ENCODE data around the gene ZBTB17.
"Not testable (repeated sequence)": the region's sequence is repeated elsewhere in the genome, so short reads cannot be mapped to it uniquely, and the experiment has no call there.

Gene ZBTB17

DNA sequence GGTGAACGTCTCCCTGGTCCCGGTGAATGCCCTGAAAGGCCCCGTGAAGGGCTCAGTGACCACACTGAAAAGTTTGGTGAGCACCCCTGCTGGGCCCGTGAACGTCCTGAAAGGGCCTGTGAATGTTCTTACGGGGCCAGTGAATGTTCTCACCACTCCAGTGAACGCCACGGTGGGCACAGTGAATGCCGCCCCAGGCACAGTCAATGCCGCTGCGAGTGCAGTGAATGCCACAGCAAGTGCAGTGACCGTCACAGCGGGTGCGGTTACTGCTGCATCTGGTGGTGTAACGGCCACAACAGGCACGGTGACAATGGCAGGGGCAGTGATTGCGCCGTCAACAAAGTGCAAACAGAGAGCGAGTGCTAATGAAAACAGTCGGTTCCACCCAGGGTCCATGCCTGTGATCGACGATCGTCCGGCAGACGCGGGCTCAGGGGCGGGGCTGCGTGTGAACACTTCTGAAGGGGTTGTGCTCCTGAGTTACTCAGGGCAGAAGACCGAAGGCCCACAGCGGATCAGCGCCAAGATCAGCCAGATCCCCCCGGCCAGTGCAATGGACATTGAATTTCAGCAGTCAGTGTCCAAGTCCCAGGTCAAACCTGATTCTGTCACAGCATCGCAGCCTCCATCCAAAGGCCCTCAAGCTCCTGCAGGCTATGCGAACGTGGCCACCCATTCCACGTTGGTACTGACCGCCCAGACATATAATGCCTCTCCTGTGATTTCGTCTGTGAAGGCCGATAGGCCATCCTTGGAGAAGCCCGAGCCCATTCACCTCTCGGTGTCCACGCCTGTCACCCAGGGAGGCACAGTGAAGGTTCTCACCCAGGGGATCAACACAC is 41.5 kb downstream of the ZBTB17 start:
- no peak for DNase-seq

DNA sequence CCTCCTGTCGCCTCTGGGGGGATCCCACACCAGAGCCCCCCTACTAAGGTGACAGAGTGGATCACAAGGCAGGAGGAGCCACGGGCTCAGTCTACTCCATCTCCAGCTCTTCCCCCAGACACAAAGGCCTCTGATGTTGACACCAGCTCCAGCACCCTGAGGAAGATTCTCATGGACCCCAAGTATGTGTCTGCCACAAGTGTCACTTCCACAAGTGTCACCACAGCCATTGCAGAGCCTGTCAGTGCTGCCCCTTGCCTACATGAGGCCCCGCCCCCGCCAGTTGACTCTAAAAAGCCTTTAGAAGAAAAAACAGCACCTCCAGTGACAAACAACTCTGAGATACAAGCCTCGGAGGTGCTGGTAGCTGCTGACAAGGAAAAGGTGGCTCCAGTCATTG is 42.2 kb downstream of the ZBTB17 start:
- no peak for DNase-seq

DNA sequence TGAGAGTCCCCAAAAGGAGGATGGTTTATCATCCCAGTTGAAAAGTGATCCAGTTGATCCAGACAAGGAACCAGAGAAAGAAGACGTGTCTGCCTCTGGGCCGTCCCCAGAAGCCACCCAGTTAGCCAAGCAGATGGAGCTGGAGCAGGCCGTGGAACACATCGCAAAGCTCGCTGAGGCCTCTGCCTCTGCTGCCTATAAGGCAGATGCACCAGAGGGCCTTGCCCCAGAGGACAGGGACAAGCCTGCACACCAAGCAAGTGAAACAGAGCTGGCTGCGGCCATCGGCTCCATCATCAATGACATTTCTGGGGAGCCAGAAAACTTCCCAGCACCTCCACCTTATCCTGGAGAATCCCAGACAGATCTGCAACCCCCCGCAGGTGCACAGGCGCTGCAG is 43.3 kb downstream of the ZBTB17 start:
- no peak for DNase-seq

DNA sequence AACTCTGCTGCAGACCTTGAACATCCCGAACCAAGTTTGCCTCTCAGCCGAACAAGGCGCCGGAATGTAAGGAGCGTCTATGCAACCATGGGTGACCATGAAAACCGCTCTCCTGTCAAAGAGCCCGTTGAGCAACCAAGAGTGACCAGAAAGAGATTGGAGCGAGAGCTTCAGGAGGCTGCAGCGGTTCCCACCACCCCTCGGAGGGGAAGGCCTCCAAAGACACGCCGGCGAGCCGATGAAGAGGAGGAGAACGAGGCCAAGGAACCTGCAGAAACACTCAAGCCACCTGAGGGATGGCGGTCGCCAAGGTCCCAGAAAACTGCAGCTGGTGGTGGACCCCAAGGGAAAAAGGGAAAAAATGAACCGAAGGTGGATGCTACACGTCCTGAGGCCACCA is 44.0 kb downstream of the ZBTB17 start:
- DNase-seq = no peak

DNA sequence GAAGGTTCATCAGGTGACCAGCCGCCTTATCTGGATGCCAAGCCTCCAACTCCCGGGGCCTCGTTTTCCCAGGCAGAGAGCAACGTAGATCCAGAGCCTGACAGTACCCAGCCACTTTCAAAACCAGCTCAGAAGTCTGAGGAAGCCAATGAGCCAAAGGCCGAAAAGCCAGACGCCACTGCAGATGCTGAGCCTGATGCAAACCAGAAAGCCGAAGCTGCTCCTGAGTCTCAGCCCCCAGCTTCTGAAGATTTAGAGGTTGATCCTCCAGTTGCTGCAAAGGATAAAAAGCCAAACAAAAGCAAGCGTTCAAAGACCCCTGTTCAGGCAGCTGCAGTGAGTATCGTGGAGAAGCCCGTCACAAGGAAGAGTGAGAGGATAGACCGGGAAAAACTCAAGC is 44.5 kb downstream of the ZBTB17 start:
- DNase-seq = no peak

DNA sequence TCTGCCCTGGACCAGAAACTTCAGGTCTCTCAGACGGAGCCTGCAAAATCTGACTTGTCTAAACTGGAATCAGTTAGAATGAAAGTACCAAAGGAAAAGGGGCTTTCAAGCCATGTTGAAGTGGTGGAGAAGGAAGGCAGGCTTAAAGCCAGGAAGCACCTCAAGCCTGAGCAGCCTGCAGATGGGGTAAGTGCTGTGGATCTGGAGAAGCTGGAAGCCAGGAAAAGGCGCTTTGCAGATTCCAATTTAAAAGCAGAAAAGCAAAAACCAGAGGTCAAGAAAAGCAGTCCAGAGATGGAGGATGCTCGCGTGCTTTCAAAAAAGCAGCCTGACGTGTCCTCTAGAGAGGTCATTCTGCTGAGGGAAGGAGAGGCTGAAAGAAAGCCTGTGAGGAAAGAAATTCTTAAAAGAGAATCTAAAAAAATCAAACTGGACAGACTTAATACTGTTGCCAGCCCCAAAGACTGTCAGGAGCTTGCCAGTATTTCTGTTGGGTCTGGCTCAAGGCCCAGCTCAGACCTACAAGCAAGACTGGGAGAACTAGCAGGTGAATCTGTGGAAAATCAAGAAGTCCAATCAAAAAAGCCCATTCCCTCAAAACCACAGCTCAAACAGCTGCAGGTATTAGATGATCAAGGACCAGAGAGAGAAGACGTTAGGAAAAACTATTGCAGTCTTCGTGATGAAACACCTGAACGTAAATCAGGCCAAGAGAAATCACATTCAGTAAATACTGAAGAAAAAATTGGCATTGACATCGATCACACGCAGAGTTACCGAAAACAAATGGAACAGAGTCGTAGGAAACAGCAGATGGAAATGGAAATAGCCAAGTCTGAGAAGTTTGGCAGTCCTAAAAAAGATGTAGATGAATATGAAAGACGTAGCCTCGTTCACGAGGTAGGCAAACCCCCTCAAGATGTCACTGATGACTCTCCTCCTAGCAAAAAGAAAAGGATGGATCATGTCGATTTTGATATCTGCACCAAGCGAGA is 46.6 kb downstream of the ZBTB17 start:
- DNase-seq = no peak

DNA sequence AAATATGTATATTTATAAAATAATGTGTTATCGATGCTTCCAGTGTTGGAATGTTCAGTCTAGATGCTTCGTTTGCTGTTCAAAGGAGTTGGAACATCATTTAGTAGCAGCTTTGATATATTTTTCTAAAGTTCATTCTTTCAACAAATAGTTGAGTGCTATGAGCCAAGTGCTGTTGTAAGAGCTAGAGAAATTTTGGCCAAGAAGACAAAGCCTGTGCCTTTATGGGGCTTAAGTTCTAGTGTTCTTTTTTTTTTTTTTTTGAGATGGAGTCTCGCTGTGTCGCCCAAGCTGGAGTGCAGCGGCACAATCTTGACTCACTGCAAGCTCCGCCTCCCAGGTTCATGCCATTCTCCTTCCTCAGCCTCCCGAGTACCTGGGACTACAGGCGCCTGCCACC is 49.5 kb downstream of the ZBTB17 start:
- DNase-seq = not testable (repeated sequence)

DNA sequence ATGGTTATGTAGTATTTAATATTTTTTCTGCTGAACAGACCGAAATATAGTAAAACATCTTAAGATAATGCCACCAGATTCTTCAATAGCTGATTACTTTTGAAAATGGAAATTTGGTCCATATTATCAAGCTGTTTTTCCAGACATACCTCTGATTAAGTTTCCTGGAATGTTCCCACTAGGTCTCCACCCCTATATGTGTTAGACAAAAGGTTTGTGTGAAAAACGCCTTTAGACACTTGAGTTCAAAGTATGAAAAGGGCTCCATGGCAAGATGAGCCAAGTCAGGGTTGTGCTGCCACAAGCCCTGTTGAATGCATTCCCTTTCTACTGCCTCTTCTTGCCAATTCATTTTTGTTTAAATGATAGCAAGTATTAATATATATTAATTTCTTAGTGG is 52.7 kb downstream of the ZBTB17 start:
- DNase-seq = no peak

DNA sequence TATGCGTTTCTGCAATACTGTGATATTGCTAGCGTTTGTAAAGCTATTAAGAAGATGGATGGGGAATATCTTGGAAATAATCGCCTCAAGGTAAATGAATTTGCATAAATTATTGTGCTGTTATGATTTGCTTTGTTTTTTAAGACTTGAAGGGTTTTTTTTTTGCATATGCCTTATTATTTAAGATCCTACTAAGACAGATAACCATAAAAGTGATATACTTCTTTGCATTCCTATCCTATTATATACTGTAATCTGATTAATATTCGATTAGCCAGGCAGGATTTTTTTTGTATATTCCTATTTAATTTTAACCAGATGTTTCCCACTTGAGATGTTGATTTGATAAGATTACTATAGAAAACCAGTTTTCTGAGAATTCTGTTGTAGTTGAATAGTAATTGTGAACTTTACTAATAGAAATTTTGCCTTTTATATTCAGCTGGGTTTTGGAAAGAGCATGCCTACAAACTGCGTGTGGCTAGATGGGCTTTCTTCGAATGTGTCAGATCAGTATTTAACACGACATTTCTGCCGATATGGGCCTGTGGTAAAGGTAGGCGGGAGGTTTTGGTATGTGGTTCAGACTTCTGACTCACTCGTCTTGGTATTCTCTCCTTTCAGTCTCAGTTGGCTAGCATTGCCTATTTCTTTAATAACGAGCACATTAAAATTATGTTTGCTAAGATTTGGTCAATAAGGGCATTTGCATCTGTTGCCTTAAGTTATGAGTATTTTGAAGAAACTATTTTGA is 56.8 kb downstream of the ZBTB17 start:
- no peak for DNase-seq

DNA sequence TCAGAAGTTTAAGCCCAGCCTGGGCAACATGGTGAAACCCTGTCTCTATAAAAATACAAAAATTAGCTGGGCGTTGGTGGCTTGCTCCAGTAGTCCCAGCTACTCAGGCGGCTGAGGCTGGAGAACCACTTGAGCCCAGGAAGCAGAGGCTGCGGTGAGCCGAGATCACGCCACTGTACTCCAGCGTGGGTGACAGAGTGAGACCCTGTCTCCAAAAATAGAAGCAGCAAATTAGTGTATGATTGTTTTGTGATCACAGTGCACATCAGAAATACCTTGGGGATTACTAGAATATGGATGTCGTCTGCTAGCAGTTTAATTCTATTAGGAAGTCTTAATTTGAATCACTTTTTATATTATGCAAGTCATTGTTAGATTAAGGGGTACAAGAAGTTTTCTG is 59.0 kb downstream of the ZBTB17 start:
- no peak for DNase-seq

DNA sequence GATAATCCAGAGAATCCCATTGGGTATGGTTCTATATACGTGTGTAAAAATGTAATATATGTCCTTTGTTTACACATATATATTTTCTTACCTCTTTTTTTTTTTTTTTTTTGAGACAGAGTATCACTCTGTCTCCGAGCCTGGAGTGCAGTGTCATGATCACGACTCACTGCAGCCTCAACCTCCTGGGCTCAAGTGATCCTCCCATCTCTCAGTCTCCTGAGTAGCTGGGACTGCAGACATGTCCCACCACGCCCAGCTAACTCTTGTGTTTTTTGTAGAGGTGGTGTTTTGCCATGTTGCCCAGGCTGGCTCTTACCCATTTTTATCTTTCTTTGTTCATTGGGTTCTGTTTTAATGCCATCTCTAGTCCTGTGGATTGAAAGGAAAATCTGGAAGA is 59.5 kb downstream of the ZBTB17 start:
- no peak for DNase-seq

DNA sequence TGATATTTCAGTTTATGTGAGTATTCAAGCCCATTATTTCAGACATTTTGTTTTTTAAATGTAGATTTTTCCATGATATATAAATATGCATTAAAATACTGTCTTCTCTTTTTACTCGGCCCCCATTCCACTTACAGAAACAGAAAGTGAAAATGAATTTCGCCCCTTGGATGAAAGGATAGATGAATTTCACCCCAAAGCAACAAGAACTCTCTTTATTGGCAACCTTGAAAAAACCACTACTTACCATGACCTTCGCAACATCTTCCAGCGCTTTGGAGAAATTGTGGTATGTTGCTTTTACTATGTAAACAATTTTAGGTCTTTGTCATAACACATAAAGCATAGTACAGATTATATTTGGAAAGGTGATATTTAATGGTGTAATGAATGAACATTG is 59.9 kb downstream of the ZBTB17 start:
- DNase-seq = no peak

DNA sequence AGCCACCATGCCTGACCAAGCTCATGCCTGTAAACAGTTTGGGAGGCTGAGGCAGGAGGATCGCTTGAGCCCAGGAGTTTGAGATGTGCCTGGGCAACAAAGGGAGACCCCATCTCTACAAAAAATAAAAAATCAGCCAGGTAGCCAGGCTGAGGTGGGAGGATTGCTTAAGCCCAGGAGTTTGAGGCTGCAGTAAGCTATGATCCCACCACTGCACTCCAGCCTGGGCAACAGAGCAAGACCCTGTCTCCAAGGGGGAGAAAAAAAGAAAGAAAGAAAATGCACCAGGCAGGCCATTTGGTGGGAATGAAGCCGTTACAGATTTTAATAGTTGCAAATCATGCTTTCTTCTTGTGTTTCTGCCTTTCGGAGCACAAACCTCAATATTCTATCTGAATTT is 62.3 kb downstream of the ZBTB17 start:
- not testable (repeated sequence) for DNase-seq

DNA sequence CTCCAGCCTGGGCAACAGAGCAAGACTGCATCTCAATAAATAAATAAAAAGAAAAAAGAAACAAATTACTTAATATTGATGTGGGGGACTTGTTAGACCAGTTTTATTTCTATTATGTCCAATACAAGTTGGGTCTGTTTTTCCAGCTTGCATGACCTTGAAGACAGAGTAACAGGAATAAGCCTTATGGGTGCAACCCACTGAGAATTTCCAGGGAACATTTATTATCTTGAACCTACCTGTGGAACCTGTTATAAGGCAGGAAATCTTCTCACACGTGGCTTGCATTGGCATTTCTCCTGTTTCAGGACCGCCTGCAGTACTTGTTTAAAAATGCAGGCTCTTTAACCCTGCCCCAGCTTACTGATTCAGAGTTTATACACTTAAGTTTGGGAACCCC is 64.0 kb downstream of the ZBTB17 start:
- no peak for DNase-seq

DNA sequence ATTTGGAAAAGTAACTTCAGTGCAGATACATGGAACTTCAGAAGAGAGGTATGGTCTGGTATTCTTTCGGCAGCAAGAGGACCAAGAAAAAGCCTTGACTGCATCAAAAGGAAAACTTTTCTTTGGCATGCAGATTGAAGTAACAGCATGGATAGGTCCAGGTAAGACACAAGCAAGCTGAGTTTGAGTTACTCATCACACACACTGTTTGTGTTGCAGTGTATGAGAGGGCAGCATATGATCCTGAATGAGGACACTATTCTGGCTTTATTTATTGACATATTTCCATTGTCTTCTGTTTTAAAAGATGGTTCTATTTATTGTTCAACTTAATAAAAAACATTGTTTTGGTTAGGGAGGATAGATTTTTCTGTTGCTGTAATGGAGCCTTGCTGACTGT is 64.8 kb downstream of the ZBTB17 start:
- no peak for DNase-seq

DNA sequence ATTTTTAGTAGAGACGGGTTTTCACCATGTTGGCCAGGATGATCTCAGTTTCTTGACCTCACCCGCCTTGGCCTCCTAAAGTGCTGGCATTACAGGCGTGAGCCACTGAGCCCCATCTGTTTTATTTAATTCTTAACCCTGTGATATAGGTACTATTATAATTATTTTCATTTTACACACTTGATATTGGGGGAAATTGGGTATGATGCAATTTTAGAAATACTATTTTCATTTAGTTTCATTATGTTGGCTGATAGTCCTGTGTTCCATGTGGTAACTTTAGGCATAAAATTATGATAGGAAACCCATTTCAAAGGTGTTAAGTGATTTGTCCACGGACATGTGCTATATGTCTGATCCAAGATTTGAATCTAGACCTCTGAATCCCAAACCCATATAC is 67.3 kb downstream of the ZBTB17 start:
- DNase-seq = no peak

DNA sequence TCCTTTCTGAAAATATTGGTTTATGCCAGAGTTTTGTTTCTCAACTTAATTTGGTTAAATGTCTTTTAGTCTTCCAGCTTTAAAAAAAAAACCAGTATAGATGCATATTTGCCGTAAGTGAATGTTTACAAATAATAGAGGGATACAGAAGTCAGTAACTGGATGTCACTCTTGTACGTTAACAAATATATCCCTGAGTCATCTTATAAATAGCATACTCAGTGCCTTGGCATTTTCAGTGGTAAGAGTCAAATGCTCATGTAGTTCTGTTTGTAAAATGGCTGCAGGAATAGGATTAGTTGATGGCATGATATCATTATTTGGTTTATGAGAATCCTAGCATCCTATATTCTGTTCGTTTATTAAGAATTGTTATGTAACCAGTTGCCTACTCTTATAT is 73.0 kb downstream of the ZBTB17 start:
- DNase-seq = no peak

DNA sequence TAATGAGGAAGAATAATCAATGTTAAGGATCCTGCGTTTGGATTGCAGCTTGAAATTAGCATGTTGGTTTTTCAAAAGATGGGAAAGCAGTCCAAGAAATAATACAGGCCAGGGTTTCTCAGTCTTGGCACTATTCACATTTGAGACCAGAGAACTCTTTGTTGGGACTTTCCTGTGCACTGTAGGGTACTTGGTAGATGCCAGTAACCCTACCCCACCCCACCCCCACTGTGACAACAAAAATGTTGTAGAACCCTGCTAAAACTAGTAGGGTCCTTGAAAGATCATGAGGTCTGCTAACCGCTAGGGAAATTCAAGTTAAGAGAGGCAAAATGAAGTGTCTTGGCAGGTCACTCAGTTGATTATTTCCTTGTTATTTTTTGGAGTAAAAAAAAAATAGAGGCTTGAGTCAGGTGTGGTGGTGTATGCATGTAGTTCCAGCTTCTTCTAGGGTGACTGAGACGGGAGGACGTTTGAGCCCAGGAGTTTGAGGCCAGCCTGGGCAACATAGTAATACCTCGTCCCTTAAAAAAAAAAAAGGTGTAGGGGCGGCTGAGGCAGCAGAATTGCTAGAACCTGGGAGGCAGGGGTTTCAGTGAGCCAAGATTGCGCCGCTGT is 75.1 kb downstream of the ZBTB17 start:
- DNase-seq = no peak

DNA sequence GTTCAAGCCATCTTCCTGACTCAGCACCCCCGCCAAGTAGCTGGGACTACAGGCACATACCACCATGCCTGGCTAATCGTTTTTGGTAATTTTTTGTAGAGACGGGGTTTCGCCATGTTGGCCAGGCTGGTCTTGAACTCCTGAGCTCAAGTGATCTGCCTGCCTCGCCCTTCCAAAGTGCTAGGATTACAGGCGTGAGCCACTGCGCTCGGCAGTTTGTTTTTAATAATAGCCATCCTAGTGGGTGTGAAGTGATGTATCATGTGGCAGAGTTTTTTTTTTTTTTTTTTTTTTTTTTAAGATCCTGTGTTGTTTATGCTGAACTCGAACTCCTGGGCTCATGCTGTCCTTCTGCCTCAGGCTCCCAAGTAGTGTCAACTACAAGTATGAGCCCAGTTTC is 76.6 kb downstream of the ZBTB17 start:
- no peak for DNase-seq

DNA sequence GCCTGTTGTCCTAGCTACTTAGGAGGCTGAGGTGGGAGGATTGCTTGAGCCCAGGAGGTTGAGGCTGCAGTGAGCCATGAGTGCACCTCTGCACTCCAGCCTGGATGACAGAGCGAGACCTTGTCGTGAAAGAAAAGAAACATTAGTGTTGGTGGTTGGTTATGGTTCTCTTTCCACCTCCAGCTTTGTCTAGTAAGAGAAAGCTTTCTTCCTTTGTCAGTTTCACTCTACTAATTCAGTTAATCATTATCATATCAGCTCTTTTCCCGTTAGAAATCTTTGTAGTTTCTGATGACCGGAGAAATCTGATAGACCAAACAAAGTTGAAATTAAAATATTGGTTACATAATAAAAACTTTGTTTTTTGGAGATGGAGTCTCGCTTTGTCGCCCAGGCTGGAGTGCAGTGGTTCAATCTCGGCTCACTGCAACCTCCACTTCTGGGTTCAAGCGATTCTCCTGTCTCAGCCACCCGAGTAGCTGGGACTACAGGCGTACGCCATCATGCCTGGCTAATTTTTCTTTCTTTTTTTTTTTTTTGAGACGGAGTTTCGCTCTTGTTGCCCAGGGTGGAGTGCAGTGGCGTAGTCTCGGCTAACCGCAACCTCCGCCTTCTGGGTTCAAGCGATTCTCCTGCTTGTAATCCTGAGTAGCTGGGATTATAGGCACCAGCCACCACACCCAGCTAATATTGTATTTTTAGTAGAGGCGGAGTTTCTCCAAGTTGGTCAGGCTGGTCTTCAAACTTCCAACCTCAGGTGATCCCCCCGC is 78.9 kb downstream of the ZBTB17 start:
- not testable (repeated sequence) for DNase-seq

DNA sequence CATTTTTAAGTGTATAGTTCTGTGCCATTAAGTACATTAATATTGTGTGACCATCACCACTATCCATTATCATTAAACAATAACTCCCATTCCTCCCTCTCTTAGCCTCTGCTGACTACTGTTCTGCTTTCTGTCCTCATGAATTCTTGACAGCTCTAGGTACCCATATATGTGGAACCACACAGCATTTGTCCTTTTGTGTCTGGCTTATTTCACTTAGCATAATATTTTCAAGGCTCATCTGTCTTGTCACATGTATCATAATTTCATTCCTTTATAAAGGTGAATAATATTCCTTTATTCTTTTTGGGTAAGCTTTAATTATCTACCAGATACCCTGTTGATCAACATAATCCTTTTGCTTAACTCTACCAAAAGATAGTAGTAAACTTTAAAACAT is 80.7 kb downstream of the ZBTB17 start:
- DNase-seq = no peak

Data from right hindlimb (tissue), 1 donor.